ENCODE results near the gene SLCO1A2.

- TF ChIP-seq, protein P1, sequence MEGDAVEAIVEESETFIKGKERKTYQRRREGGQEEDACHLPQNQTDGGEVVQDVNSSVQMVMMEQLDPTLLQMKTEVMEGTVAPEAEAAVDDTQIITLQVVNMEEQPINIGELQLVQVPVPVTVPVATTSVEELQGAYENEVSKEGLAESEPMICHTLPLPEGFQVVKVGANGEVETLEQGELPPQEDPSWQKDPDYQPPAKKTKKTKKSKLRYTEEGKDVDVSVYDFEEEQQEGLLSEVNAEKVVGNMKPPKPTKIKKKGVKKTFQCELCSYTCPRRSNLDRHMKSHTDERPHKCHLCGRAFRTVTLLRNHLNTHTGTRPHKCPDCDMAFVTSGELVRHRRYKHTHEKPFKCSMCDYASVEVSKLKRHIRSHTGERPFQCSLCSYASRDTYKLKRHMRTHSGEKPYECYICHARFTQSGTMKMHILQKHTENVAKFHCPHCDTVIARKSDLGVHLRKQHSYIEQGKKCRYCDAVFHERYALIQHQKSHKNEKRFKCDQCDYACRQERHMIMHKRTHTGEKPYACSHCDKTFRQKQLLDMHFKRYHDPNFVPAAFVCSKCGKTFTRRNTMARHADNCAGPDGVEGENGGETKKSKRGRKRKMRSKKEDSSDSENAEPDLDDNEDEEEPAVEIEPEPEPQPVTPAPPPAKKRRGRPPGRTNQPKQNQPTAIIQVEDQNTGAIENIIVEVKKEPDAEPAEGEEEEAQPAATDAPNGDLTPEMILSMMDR (IDR thresholded peaks at IDR 0.05) = no peak
- no peak for TF ChIP-seq EZH2 (IDR thresholded peaks at IDR 0.05)
Observed at GRCh38 chr12:21384261-21384660, 49.5 kb upstream of the SLCO1A2 start.

All from neural progenitor cell (in vitro differentiated cells).